Stomach (tissue), 9 donors: ENCODE data around the gene DEPDC1B. TPM values are rescaled to one million over a fixed set of nuclear protein-coding genes. Genes with fewer than 3 reads are reported as not detected.

Experiments used
- DNase-seq, 2 donors: peaks; one replicate each; pipeline versions ENCODE4 v3.0.0 to v3.0.0-alpha.2; 2013 to 2019
- H3K27ac ChIP-seq, 5 donors: fragments of 200-600 bp in 4 of 5; sonication (generic) in 4 of 5; one replicate each; pipeline ENCODE4 v1.5.1; 2013 to 2019; ENCODE audit warnings: mild to moderate bottlenecking in 1 of 5, moderate library complexity in 1 of 5
- H3K27me3 ChIP-seq, 3 donors: fragments of 200-600 bp; sonication (generic); one replicate each; pipeline ENCODE4 v1.5.1; 2017 to 2019; ENCODE audit warnings: mixed run types in 1 of 3
- H3K36me3 ChIP-seq, 4 donors: fragments of 200-600 bp; sonication (generic); 1 replicate in 3 of 4; 2 replicates in 1 of 4; pipeline ENCODE4 v1.5.1; 2016 to 2019
- H3K4me1 ChIP-seq, 4 donors: fragments of 200-600 bp; sonication (generic); one replicate each; pipeline ENCODE4 v1.5.1; 2016 to 2019
- H3K4me3 ChIP-seq, 4 donors: fragments of 200-600 bp; sonication (generic) in 3 of 4; one replicate each; pipeline ENCODE4 v1.5.1; 2016 to 2019; ENCODE audit warnings: mild to moderate bottlenecking in 1 of 4
- H3K9me3 ChIP-seq, 4 donors: fragments of 200-600 bp; sonication (generic); one replicate each; pipeline ENCODE4 v1.5.1; 2016 to 2019
- EP300 ChIP-seq: sonication (generic); formaldehyde crosslinking; IDR thresholded peaks from one replicate; pipeline ENCODE4 v1.6.1; 2017; ENCODE audit warnings: antibody characterized with exemption
- POLR2A ChIP-seq, 4 donors: fragments of 450-650 bp; IDR thresholded peaks; one replicate each; pipeline ENCODE4 v1.6.1; 2016; ENCODE audit warnings: antibody characterized with exemption in 4 of 4, control low read depth in 2 of 4, mild to moderate bottlenecking in 1 of 4, moderate library complexity in 1 of 4
- POLR2AphosphoS5 ChIP-seq, 3 donors: sonication (generic); formaldehyde crosslinking; IDR thresholded peaks; one replicate each; pipeline ENCODE4 v1.6.1; 2016; ENCODE audit warnings: antibody characterized with exemption in 3 of 3
- WGBS, 5 donors: extraction: QIAGEN DNeasy Blood & Tissue Kit in 3 of 5; methylation state at CpG; one replicate each; pipeline versions ENCODE4 v1.1.5 to v1.1.7; 2013 to 2018; 5-methylcytosine and 5-hydroxymethylcytosine counted together
- intact Hi-C: fragments of 100-400 bp; cut with DNase I; formaldehyde crosslinking; loops from one replicate; pipeline ENCODE4 v1.15.1; 2023; ENCODE audit warnings: low total_unique reads
- polyA plus RNA-seq, 3 donors: library from polyadenylated mRNA; stranded (reverse); fragments of 200-250 nt; gene quantifications; one replicate each; pipeline ENCODE4 v1.2.3, GENCODE V29; 2013
- total RNA-seq, 5 donors: library from RNA; depleted of rRNA; stranded (reverse); fragments of >200 nt; gene quantifications; one replicate each; pipeline versions ENCODE4 v1.1.0 to v1.2.3, GENCODE V29; 2014 to 2016
- TF ChIP-seq, protein P1 (sequence below), 7 experiments: fragments of 450-650 bp in 4 of 7; fragments of 200-600 bp in 3 of 7; sonication (generic) in 3 of 7; IDR thresholded peaks; one replicate each; pipeline ENCODE4 v1.5.1; 2016 to 2019; ENCODE audit warnings: antibody characterized with exemption in 7 of 7, control low read depth in 2 of 7, mild to moderate bottlenecking in 1 of 7
- donor health status: healthy with polysubstance abuse.
- donor health status: Bipolar disorder and iron deficiency.
- donor health status: healthy.

The DEPDC1B gene
- total and polyA plus RNA-seq, 8 donors: 0.14 to 40.6 (median 1.9) TPM; not detected in 1

DNA sequence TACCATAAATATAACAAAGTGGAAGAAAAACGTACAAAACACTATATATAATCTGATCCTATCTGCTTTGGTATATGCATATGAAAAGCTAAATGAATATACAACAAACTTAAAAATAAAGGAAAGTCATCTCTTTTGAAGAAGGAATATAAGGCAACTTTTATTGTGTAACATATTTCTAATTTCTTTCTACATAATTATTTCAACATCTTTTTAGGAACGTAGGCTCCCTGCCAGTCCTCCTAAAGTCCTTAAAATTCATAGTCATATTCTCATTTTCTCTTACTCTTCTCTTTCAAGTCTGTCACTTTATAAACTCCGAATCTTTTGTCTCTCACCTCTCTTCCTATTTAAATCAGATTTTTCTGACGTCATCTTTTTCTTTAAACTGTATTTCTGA, 9.6 kb downstream of the DEPDC1B start:
- H3K9me3 ChIP-seq: no peaks in the 10 kb centered on the region
- H3K27me3 ChIP-seq: no peaks in the 10 kb centered on the region
- no peak overlapping the region for H3K27ac ChIP-seq
- 78 to 91% (median 81%) methylated on average over 4 of the region's 4 CpGs for WGBS, 5 donors
- H3K4me3 ChIP-seq: no peak overlapping the region
- no peaks in the 10 kb centered on the region for H3K4me1 ChIP-seq
- TF ChIP-seq EP300 (no peak), POLR2AphosphoS5 (IDR thresholded peaks at IDR 0.05) (no peak), POLR2A (IDR thresholded peaks at IDR 0.05) (no peak)
- TF ChIP-seq, protein P1, sequence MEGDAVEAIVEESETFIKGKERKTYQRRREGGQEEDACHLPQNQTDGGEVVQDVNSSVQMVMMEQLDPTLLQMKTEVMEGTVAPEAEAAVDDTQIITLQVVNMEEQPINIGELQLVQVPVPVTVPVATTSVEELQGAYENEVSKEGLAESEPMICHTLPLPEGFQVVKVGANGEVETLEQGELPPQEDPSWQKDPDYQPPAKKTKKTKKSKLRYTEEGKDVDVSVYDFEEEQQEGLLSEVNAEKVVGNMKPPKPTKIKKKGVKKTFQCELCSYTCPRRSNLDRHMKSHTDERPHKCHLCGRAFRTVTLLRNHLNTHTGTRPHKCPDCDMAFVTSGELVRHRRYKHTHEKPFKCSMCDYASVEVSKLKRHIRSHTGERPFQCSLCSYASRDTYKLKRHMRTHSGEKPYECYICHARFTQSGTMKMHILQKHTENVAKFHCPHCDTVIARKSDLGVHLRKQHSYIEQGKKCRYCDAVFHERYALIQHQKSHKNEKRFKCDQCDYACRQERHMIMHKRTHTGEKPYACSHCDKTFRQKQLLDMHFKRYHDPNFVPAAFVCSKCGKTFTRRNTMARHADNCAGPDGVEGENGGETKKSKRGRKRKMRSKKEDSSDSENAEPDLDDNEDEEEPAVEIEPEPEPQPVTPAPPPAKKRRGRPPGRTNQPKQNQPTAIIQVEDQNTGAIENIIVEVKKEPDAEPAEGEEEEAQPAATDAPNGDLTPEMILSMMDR (IDR thresholded peaks at IDR 0.05): no peak
- intact Hi-C loops: no loop called here
- no peak for DNase-seq
- no peaks in the 10 kb centered on the region for H3K36me3 ChIP-seq

DNA sequence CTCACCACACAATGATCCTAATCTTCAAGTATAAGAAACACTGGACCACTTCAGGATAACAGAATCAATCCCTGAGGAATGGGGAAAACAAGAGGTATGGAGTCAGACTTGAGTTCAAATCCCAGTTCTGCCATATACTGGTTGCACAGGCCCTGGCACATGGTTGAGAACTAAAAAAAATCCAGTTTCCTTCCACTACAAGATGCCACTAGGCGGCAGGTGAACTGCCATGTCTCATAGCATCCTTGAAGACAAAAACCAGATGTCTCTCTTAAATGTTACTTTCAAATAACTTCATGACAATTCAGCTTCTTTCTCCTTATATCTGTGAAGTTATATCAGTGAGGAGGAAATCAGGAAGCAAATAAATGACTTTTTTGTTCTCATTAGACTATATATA, 11.0 kb downstream of the DEPDC1B start:
- DNase-seq: no peak
- H3K27ac ChIP-seq: no peak overlapping the region
- H3K4me1 ChIP-seq: no peaks in the 10 kb centered on the region
- H3K27me3 ChIP-seq: no peaks in the 10 kb centered on the region
- TF ChIP-seq, protein P1 (IDR thresholded peaks at IDR 0.05): no peak
- no peak for TF ChIP-seq POLR2A (IDR thresholded peaks at IDR 0.05)
- no peaks in the 10 kb centered on the region for H3K36me3 ChIP-seq
- no peak overlapping the region for H3K4me3 ChIP-seq
- WGBS, 5 donors: 83 to 100% (median 95%) methylated on average over 1 of the region's 1 CpG
- H3K9me3 ChIP-seq: no peaks in the 10 kb centered on the region
- intact Hi-C loops: no loop called here

DNA sequence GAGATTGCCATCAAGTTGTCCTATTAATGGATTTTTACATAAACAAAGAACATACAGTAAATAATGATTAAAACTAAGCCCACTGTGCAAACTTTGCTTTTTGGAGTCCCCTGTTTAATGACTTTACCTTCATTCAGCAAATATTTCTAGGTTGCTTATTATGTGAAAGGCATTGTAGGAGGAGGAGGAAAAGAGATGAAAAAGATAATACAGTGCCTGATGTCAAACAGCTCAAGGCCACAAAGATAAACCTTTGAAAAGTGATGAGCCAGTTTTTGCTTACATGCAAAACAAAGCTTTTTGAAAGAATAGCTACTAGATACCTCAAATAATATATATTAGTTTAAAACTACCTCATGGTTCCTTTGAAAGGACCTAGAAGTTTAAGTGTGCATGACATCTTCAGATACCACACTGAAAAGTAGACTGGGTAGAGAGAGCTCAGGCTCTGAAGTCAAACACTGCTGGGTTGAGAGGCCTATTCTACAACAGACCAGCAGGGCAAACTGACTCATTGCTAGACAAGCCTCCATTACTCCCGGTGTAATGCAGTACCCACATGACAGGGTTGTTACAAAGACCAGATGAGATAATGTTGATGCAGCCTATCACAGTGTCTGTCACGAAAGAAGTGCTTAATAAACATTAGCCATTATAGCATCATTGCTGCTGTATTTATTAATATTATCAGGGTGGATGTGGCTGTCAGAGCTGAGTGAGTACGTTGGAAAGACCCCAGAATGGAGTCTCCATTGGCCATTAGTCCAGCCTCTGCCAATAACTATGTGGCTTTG, 11.8 kb downstream of the DEPDC1B start:
- DNase-seq: peak in 1 of 2 donors; percentile 30
- H3K27ac ChIP-seq: no peak overlapping the region
- WGBS, 5 donors: 66 to 77% (median 70%) methylated on average over 3 of the region's 3 CpGs
- no peaks in the 10 kb centered on the region for H3K4me1 ChIP-seq
- no peaks in the 10 kb centered on the region for H3K9me3 ChIP-seq
- H3K27me3 ChIP-seq: no peaks in the 10 kb centered on the region
- H3K36me3 ChIP-seq: no peaks in the 10 kb centered on the region
- no peak overlapping the region for H3K4me3 ChIP-seq
- intact Hi-C loops: no loop called here
- no peak for TF ChIP-seq POLR2AphosphoS5 (IDR thresholded peaks at IDR 0.05)
- TF ChIP-seq, protein P1 (IDR thresholded peaks at IDR 0.05): peak in 2 of 7 experiments; percentile 9 to 15

DNA sequence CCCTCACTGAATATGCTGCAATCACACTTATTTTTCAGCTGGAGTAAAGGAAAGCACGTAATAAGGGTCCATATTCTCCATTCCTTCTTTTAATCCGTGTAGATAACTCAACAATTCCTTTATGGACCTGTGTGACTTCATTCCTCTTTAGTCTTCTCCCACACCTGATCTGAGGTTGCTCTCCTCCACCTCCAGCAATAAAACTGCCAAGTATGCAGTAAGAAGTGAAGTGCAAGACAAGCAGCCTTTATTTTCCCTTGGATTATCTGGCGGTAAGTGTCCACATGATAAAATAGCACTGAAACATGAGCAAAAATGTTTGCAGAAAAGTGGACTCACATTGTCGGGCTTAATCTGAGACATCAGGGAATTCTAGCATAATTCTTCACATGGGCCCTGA, 13.8 kb downstream of the DEPDC1B start:
- TF ChIP-seq POLR2A (IDR thresholded peaks at IDR 0.05) (no peak), EP300 (no peak), POLR2AphosphoS5 (IDR thresholded peaks at IDR 0.05) (no peak)
- TF ChIP-seq, protein P1 (IDR thresholded peaks at IDR 0.05): no peak
- 90 to 95% (median 92%) methylated on average over 4 of the region's 4 CpGs for WGBS, 5 donors
- DNase-seq: no peak
- no peaks in the 10 kb centered on the region for H3K27me3 ChIP-seq
- H3K9me3 ChIP-seq: no peaks in the 10 kb centered on the region
- H3K27ac ChIP-seq: no peak overlapping the region
- no peaks in the 10 kb centered on the region for H3K36me3 ChIP-seq
- H3K4me3 ChIP-seq: no peak overlapping the region
- intact Hi-C loops: no loop called here
- no peaks in the 10 kb centered on the region for H3K4me1 ChIP-seq
